Activated CD4-positive, alpha-beta memory T cell treated with anti-CD3 and anti-CD28 coated beads for 36 hours (primary cell): Measurements from ENCODE around the gene RIC8B. TPM values are rescaled to one million over a fixed set of nuclear protein-coding genes. Genes with fewer than 3 reads are reported as not detected.

Experiments used
- CTCF ChIA-PET: fragments of 350-600 bp; sonication (Branson Sonifier 250); formaldehyde crosslinking; loops from one replicate; lab custom pipeline; 2021; ENCODE audit warnings: antibody characterized with exemption, inconsistent platforms; lab: Charles Lee
- POLR2A ChIA-PET: fragments of 350-600 bp; sonication (Branson Sonifier 250); formaldehyde crosslinking; loops from one replicate; lab custom pipeline; 2021; ENCODE audit warnings: antibody characterized with exemption; lab: Charles Lee
- DNase-seq: peaks from one replicate; pipeline ENCODE4 v3.0.0-alpha.2; 2020
- H3K27ac Mint-ChIP-seq: one replicate; pipeline ENCODE4 v1.8.0; 2021; ENCODE audit warnings: mixed read lengths
- H3K27me3 Mint-ChIP-seq: one replicate; pipeline ENCODE4 v1.8.0; 2021; ENCODE audit warnings: mixed read lengths
- H3K36me3 Mint-ChIP-seq: one replicate; pipeline ENCODE4 v1.8.0; 2021; ENCODE audit warnings: mixed read lengths
- H3K4me1 Mint-ChIP-seq: one replicate; pipeline ENCODE4 v1.8.0; 2021; ENCODE audit warnings: low read depth, mixed read lengths
- H3K4me3 Mint-ChIP-seq: one replicate; pipeline ENCODE4 v1.8.0; 2021; ENCODE audit warnings: mild to moderate bottlenecking, mixed read lengths
- H3K9me3 Mint-ChIP-seq: one replicate; pipeline ENCODE4 v1.8.0; 2021; ENCODE audit warnings: mixed read lengths
- intact Hi-C: fragments of 100-400 bp; cut with micrococcal nuclease; formaldehyde crosslinking; loops from one replicate; pipeline ENCODE4 v1.15.1; 2023
- total RNA-seq, 2 experiments: library from RNA; stranded (reverse); gene quantifications; one replicate each; pipeline ENCODE4 v1.2.3, GENCODE V29; 2021

The RIC8B gene
- total RNA-seq, 2 experiments from 2014 or later, result 9.7 to 9.9 TPM

GRCh38 chr12:106885026-106885425 is 110.5 kb downstream of the RIC8B start:
- Mint-ChIP-seq H3K27me3 (no peaks in the 10 kb centered on the region), H3K4me1 (no peaks in the 10 kb centered on the region), H3K27ac (no peak overlapping the region), H3K4me3 (no peak overlapping the region), H3K36me3 (peaks cover 10% of the 10 kb centered on the region), H3K9me3 (no peaks in the 10 kb centered on the region)
- POLR2A ChIA-PET, result no interaction called here
- CTCF ChIA-PET, result no interaction called here
- intact Hi-C loops, result no loop called here
- no peak for DNase-seq

DNA sequence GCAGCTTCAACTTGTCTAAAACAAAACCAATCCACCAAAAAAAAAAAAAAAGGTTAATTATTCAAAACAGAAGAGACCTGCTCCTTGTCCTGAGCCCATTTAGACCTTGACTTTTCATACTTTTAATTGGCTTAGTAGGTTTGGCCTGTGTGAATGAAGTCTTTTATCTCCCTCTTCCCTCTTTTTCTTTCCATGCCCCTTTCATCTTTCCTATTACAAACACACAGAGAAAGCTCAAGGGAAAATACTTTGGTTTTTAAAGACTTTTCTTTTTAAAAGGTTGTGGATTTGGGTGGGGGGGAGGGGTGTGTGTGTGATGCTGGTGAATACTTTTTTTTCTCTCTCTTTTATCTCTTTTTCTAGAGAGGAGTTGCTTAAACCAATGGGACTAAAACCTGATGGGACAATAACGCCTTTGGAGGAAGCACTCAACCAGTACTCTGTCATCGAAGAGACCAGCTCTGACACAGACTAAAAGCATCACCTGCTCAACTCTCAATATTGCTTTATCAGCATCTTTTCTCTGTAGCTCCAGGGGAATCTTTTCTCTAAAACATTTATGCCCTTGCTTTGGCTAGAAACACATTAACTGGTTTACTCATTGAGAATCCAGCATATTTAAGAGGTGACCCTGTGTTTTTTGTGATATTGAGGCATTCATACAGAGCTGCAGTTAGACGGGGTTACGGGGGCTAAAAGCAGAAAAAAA is 111.2 kb downstream of the RIC8B start:
- ChIA-PET POLR2A (no interaction called here), CTCF (no interaction called here)
- no peak for DNase-seq
- H3K4me1 Mint-ChIP-seq, result no peaks in the 10 kb centered on the region
- H3K4me3 Mint-ChIP-seq, result no peak overlapping the region
- no peaks in the 10 kb centered on the region for H3K27me3 Mint-ChIP-seq
- H3K36me3 Mint-ChIP-seq, result peaks cover 10% of the 10 kb centered on the region
- H3K9me3 Mint-ChIP-seq, result no peaks in the 10 kb centered on the region
- H3K27ac Mint-ChIP-seq, result no peak overlapping the region
- intact Hi-C loops, result no loop called here

- intact Hi-C loops, result no loop called here
- H3K36me3 Mint-ChIP-seq, result peaks cover 4% of the 10 kb centered on the region
- no peak for DNase-seq
- no peaks in the 10 kb centered on the region for H3K27me3 Mint-ChIP-seq
- H3K4me1 Mint-ChIP-seq, result no peaks in the 10 kb centered on the region
- H3K27ac Mint-ChIP-seq, result no peak overlapping the region
- H3K9me3 Mint-ChIP-seq, result no peaks in the 10 kb centered on the region
- ChIA-PET CTCF (interaction anchor here (1.4 kb wide), 1 partner anchor 19 kb away, joined by 3 read pairs; no protein-coding TSS in a partner anchor), POLR2A (interaction anchor here (0.5 kb wide), 1 partner anchor 1001 kb away, joined by 3 read pairs; no protein-coding TSS in a partner anchor)
- H3K4me3 Mint-ChIP-seq, result no peak overlapping the region
Measured at GRCh38 chr12:106886932-106887331, 112.5 kb downstream of the RIC8B start.

- Mint-ChIP-seq H3K27me3 (no peaks in the 10 kb centered on the region), H3K4me3 (no peak overlapping the region), H3K27ac (no peak overlapping the region), H3K36me3 (peaks cover 3% of the 10 kb centered on the region), H3K4me1 (no peaks in the 10 kb centered on the region), H3K9me3 (no peaks in the 10 kb centered on the region)
- POLR2A ChIA-PET, result no interaction called here
- CTCF ChIA-PET, result interaction anchor here (1.2 kb wide), 1 partner anchor 31 kb away, joined by 7 read pairs; no protein-coding TSS in a partner anchor
- DNase-seq, result no peak
- intact Hi-C loops, result no loop called here
Measured at GRCh38 chr12:106888348-106888970, 114.0 kb downstream of the RIC8B start.

- no peak overlapping the region for H3K27ac Mint-ChIP-seq
- ChIA-PET POLR2A (no interaction called here), CTCF (no interaction called here)
- no peaks in the 10 kb centered on the region for H3K9me3 Mint-ChIP-seq
- H3K4me1 Mint-ChIP-seq, result no peaks in the 10 kb centered on the region
- H3K27me3 Mint-ChIP-seq, result no peaks in the 10 kb centered on the region
- no peak overlapping the region for H3K4me3 Mint-ChIP-seq
- intact Hi-C loops, result no loop called here
- H3K36me3 Mint-ChIP-seq, result peaks cover 3% of the 10 kb centered on the region
- DNase-seq, result no peak
Measured at GRCh38 chr12:106889326-106889725, 114.8 kb downstream of the RIC8B start.

GRCh38 chr12:106889950-106890626 is 115.6 kb downstream of the RIC8B start:
- Mint-ChIP-seq H3K27me3 (no peaks in the 10 kb centered on the region), H3K27ac (no peak overlapping the region), H3K36me3 (peaks cover 3% of the 10 kb centered on the region), H3K4me1 (no peaks in the 10 kb centered on the region), H3K9me3 (no peaks in the 10 kb centered on the region), H3K4me3 (no peak overlapping the region)
- DNase-seq, result no peak
- CTCF ChIA-PET, result interaction anchor here (0.6 kb wide), 1 partner anchor 510 kb away, joined by 4 read pairs; no protein-coding TSS in a partner anchor
- intact Hi-C loops, result no loop called here
- POLR2A ChIA-PET, result no interaction called here

GRCh38 chr12:106892075-106892474 is 117.6 kb downstream of the RIC8B start:
- no peaks in the 10 kb centered on the region for H3K9me3 Mint-ChIP-seq
- H3K4me3 Mint-ChIP-seq, result no peak overlapping the region
- intact Hi-C loops, result no loop called here
- peaks cover 2% of the 10 kb centered on the region for H3K4me1 Mint-ChIP-seq
- CTCF ChIA-PET, result interaction anchor here (1.6 kb wide), 1 partner anchor 50 kb away, joined by 4 read pairs; no protein-coding TSS in a partner anchor
- H3K36me3 Mint-ChIP-seq, result no peaks in the 10 kb centered on the region
- POLR2A ChIA-PET, result no interaction called here
- H3K27ac Mint-ChIP-seq, result no peak overlapping the region
- H3K27me3 Mint-ChIP-seq, result no peaks in the 10 kb centered on the region
- DNase-seq, result no peak

GRCh38 chr12:106893451-106893850 is 119.0 kb downstream of the RIC8B start:
- Mint-ChIP-seq H3K27ac (no peak overlapping the region), H3K27me3 (no peaks in the 10 kb centered on the region), H3K9me3 (no peaks in the 10 kb centered on the region), H3K4me3 (no peak overlapping the region), H3K36me3 (no peaks in the 10 kb centered on the region), H3K4me1 (peaks cover 2% of the 10 kb centered on the region)
- intact Hi-C loops, result no loop called here
- CTCF ChIA-PET, result no interaction called here
- POLR2A ChIA-PET, result no interaction called here
- DNase-seq, result no peak

- CTCF ChIA-PET, result interaction anchor here (0.7 to 1.5 kb wide), 3 partner anchors 13 to 27 kb away, joined by 3 to 5 read pairs (median 3); no protein-coding TSS in a partner anchor
- Mint-ChIP-seq H3K27me3 (no peaks in the 10 kb centered on the region), H3K9me3 (no peaks in the 10 kb centered on the region), H3K4me3 (no peak overlapping the region), H3K36me3 (no peaks in the 10 kb centered on the region), H3K27ac (no peak overlapping the region), H3K4me1 (peaks cover 2% of the 10 kb centered on the region)
- POLR2A ChIA-PET, result no interaction called here
- DNase-seq, result no peak
- intact Hi-C loops, result no loop called here
Measured at GRCh38 chr12:106894774-106895173, 120.3 kb downstream of the RIC8B start.

- H3K36me3 Mint-ChIP-seq, result no peaks in the 10 kb centered on the region
- H3K27ac Mint-ChIP-seq, result no peak overlapping the region
- CTCF ChIA-PET, result no interaction called here
- no peak overlapping the region for H3K4me3 Mint-ChIP-seq
- DNase-seq, result no peak
- intact Hi-C loops, result no loop called here
- H3K9me3 Mint-ChIP-seq, result no peaks in the 10 kb centered on the region
- no peaks in the 10 kb centered on the region for H3K27me3 Mint-ChIP-seq
- POLR2A ChIA-PET, result no interaction called here
- H3K4me1 Mint-ChIP-seq, result peaks cover 2% of the 10 kb centered on the region
Measured at GRCh38 chr12:106896603-106897002, 122.1 kb downstream of the RIC8B start.

- Mint-ChIP-seq H3K27ac (no peak overlapping the region), H3K9me3 (no peaks in the 10 kb centered on the region), H3K27me3 (peaks cover 2% of the 10 kb centered on the region), H3K4me1 (peaks cover 2% of the 10 kb centered on the region), H3K4me3 (no peak overlapping the region), H3K36me3 (no peaks in the 10 kb centered on the region)
- ChIA-PET CTCF (interaction anchor here (0.6 to 1.7 kb wide), 2 partner anchors 22 to 207 kb away, joined by 3 to 5 read pairs; no protein-coding TSS in a partner anchor), POLR2A (no interaction called here)
- no peak for DNase-seq
- intact Hi-C loops, result no loop called here
Measured at GRCh38 chr12:106897082-106897481, 122.6 kb downstream of the RIC8B start.
